SHP77 (cell line): Measurements from ENCODE around the gene EIF4B.
A peak's percentile ranks its signal among the peaks of the same experiment; 100 is the strongest.

ENCODE experiments used
- DNase-seq, 2 experiments: peaks; one replicate each; lab custom pipeline; 2025; lab: John Stamatoyannopoulos, UW

EIF4B gene

GRCh38 chr12:53068811-53069585 is 62.7 kb downstream of the EIF4B start:
- no peak for DNase-seq

- DNase-seq: no peak
Measured at GRCh38 chr12:53069621-53070410, 63.6 kb downstream of the EIF4B start.

DNA sequence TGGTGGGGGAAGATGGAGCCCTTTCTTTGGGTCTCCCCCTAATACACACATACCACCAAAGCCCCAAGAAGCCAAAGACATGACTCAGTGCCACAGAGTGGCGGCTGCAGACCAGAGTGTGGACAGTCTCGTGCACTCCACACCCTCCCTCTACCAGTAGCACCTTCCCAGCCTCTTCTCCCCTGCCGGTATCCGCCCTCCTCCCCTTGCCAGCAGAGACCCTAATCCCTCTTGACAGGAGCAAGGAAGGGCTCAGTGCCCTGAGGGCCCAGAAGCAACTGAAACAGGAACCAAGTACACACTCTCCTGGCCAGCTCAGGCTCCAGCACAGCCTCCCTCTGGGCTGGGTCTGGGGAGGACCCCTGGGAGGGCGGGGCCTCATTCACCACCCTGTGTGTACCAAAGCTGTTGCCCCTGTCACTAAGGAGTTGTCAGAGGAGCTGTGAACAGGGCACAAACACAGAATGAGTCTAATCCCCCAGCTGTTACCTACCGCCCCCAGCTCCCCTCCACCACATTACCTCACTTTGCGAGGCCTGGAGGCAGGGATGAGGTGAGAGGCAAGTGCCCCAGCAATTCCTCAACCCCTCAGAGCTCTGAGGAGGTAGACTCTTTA is 64.7 kb downstream of the EIF4B start:
- DNase-seq: no peak

GRCh38 chr12:53071591-53072551 is 65.6 kb downstream of the EIF4B start:
- no peak for DNase-seq

DNA sequence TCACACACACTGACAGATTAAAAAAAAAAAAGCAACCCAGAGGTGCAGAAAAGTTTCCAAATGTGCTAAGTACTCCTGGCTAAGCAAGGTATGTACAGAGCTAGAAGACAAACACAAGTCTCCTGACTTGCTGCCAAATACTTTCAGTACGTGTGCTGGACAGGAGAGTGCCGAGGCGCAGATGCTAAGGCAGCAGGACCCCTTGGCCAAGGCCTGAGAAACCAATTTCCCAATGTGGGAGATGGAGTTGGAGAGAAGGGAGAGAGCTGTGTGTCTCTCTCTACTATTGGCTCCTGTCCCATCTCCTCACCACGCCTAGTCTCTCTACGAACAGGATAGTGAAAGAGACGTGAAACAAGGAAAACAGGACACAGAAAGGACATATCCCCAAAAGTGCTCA is 67.6 kb downstream of the EIF4B start:
- DNase-seq: no peak

DNA sequence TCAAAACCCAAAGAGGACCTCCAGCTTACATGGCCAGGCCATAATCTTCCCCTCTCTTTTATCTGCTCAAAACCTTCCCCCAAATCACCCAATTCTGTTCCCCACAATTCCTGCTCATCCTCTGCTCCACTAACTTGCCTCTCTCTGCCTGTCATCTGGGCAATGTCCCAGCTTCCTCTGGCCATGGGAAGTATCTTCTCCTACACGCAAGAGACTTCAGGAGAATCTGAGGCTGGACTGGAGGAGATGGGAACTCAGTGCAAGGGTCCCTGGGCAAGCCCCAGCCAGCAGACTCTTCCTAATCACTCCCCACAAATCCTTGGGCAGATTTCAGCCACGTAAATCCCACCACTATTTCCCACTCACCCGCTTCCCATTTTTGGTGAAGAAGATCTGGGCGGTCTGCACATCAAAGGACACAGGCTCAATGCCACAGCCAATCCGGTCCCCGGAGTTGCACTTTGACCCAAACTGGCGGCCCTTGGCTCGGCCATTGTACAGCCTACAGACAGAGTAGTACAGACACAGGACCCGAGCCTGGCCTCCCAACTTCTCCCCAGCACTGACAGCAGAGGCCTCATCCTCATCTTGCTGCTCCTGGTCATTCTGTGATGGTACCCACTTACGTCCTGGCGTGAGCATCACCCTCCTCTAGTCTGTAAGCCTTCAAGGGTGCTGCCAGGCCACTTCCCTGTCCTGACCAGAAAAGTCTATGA is 68.2 kb downstream of the EIF4B start:
- no peak for DNase-seq

GRCh38 chr12:53074999-53075370 is 68.7 kb downstream of the EIF4B start:
- no peak for DNase-seq

GRCh38 chr12:53076461-53076860 is 70.2 kb downstream of the EIF4B start:
- DNase-seq: no peak

GRCh38 chr12:53077030-53077429 is 70.8 kb downstream of the EIF4B start:
- no peak for DNase-seq

GRCh38 chr12:53078425-53079225 is 72.4 kb downstream of the EIF4B start:
- no peak for DNase-seq

DNA sequence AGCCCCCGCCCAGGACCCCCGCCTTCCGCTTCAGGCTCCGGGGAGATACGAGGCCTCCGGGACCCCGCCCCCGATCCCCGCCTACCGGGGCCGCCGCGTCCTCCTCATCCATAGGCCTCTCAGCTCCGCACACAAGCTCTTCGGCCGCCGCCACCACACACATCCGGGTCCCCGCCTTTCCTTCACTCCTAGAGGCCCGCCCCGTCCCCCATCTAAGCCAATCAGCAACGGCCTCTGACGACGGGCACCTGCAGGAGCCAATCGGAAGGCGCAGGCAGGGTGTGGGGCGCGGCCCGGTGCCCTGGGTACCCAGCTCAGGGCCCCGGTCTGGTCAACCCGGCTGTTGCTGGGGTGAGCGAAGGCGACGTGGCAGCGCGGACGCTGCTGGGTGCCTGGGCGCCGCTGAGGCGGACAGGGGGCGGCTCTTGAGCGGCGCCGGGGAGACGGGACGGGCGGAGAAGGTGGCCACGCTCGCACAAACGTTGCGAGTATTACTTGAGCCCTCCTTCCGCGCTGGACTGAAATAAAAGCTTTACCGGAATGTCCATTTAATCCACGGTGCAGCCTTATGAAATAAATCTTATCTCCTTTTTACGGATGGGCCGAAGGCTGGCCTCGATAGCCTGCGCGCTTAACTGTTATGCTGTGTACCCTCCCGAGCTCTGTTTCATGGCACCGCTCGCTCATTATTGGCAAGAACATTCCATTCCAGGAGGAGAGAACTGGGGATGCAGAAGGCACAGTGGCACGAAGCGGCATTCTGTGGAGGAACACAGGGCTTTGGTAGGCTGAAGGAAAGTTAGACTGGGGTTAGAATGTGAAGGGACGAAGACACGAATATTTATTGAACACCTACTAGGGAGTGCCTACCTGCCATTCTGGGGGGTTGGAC is 73.2 kb downstream of the EIF4B start, which contains the start of gene SPRYD3:
TSS of gene SPRYD3 (minus strand) at position 165 of the 892 bp plus-strand sequence. CDS start at position 108, 57 bp downstream.
- DNase-seq: peak; percentile 96 to 97

- no peak for DNase-seq
Measured at GRCh38 chr12:53082637-53083175, 76.5 kb downstream of the EIF4B start.

GRCh38 chr12:53086361-53086760 is 80.1 kb downstream of the EIF4B start:
- no peak for DNase-seq

DNA sequence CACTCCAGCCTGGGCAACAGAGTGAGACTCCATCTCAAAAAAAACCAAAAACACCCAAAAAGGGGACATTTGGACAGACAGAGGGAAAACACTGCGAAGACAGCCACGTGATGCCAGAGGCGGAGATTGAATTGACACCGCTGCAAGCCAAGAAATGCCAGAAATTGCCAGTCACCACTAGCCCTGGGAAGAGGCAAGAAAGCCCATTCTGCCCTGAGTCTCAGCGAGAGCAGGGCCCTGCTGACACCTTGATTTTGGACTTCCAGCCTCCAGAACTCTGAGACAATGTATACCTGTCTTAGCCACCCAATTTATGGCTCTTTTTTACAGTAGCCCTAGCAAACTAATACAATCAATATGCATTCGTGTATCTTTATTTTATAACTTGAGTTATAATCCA is 83.8 kb downstream of the EIF4B start:
- DNase-seq: no peak

DNA sequence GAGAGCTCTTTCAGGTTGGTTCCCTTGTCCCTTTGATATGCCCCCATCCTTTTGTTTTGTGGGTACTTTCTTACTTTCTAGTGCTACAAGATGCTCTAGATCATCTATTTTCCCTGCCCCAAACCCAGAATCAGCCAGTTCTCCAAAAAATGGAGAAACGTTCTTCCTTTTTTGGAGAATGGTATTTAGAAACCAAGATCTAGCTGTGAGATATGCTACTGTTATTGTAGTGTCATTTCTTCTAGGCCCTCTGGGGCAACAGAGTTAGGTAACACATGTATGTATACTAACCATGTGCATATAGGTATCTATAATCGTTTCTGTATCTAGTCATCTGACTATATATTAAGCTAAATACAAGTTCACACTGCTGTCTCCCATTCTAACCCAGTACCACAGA is 84.3 kb downstream of the EIF4B start:
- no peak for DNase-seq

GRCh38 chr12:53091756-53092155 is 85.5 kb downstream of the EIF4B start:
- DNase-seq: no peak
